Kidney (tissue), 14 donors: ENCODE results near the gene CPNE8. TPM values are rescaled to one million over a fixed set of nuclear protein-coding genes. Genes with fewer than 3 reads are reported as not detected.

Experiments used
- DNase-seq, 5 donors: peaks; one replicate each; pipeline ENCODE4 v3.0.0-alpha.2; 2013 to 2020
- FAIRE-seq: peaks from 2 replicates; lab custom pipeline; 2012; peaks lifted over from hg19 to GRCh38; lab: Jason Lieb, UNC
- H3K27ac ChIP-seq, 2 donors: one replicate each; pipeline ENCODE4 v1.7.0; 2013; ENCODE audit warnings: low read depth in 2 of 2, low read length in 2 of 2, inconsistent platforms in 1 of 2
- H3K27me3 ChIP-seq: one replicate; pipeline ENCODE4 v1.7.1; 2013; ENCODE audit warnings: low read length, inconsistent platforms; ENCODE audit not compliant: control insufficient read depth, insufficient read depth
- H3K36me3 ChIP-seq, 3 donors: one replicate each; pipeline versions ENCODE4 v1.7.0 to v1.7.1; 2013; ENCODE audit warnings: low read length in 3 of 3, control low read depth in 1 of 3, inconsistent platforms in 1 of 3; ENCODE audit not compliant: insufficient read depth in 3 of 3, control insufficient read depth in 2 of 3
- H3K4me1 ChIP-seq, 3 donors: one replicate each; pipeline versions ENCODE4 v1.7.0 to v1.7.1; 2013; ENCODE audit warnings: low read length in 3 of 3, inconsistent platforms in 1 of 3, low read depth in 1 of 3; ENCODE audit not compliant: control insufficient read depth in 2 of 3, insufficient read depth in 2 of 3
- H3K4me3 ChIP-seq, 3 donors: one replicate each; pipeline versions ENCODE4 v1.7.0 to v1.8.1; 2013; ENCODE audit warnings: low read length in 3 of 3, control low read depth in 1 of 3, inconsistent platforms in 1 of 3
- H3K9ac ChIP-seq, 3 donors: one replicate each; pipeline versions ENCODE4 v1.7.0 to v1.7.1; 2013; ENCODE audit warnings: low read length in 3 of 3, control low read depth in 1 of 3, inconsistent platforms in 1 of 3
- H3K9me3 ChIP-seq, 3 donors: one replicate each; pipeline versions ENCODE4 v1.7.0 to v1.7.1; 2013; ENCODE audit warnings: low read length in 3 of 3, control low read depth in 1 of 3, inconsistent platforms in 1 of 3; ENCODE audit not compliant: control insufficient read depth in 2 of 3, insufficient read depth in 1 of 3
- intact Hi-C: fragments of 100-400 bp; cut with DNase I; formaldehyde crosslinking; loops from one replicate; pipeline ENCODE4 v1.11.1; 2022
- polyA plus RNA-seq: library from polyadenylated mRNA; stranded (reverse); fragments of 350-450 nt; fragmentation: Illumina TruSeq; extraction: RNeasy Lipid Tissue Mini Kit (QIAGEN cat#74804); gene quantifications from one replicate; pipeline ENCODE4 v1.2.3, GENCODE V29; 2014; ENCODE audit warnings: low read depth, low replicate concordance; ENCODE audit not compliant: insufficient read depth
- total RNA-seq: library from RNA; stranded (reverse); fragmentation: NEBNext Ultra II Directional; extraction: Animal tissue kit (Norgen Biotek cat#: 25700); gene quantifications from one replicate; pipeline ENCODE4 v1.2.1, GENCODE V29; 2021
- TF ChIP-seq, protein P1 (sequence below): IDR thresholded peaks from 3 replicates; pipeline ENCODE4 v1.5.1; 2012; ENCODE audit warnings: mild to moderate bottlenecking, moderate library complexity, borderline replicate concordance; ENCODE audit not compliant: insufficient read depth; ENCODE audit errors: extremely low read depth
- donor health status: control.
- donor health status: control.
- donor health status: control.
- donor health status: control.
- donor health status: control.
- donor health status: DM: yes; HTN: yes; CAD: no.
- donor health status: Normal renal cell carcinoma (clear cell type).

CPNE8 gene
- total and polyA plus RNA-seq, 2 donors from 2014 or later: 8.8 to 28.5 TPM

GRCh38 chr12:38934686-38935085 is 29.3 kb upstream of the CPNE8 start:
- Histone ChIP-seq H3K27ac (no peak overlapping the region), H3K9me3 (no peaks in the 10 kb centered on the region), H3K4me3 (no peak overlapping the region), H3K36me3 (no peaks in the 10 kb centered on the region), H3K27me3 (no peaks in the 10 kb centered on the region), H3K4me1 (no peaks in the 10 kb centered on the region), H3K9ac (no peak overlapping the region)
- intact Hi-C loops: no loop called here
- FAIRE-seq: no peak
- TF ChIP-seq, protein P1, sequence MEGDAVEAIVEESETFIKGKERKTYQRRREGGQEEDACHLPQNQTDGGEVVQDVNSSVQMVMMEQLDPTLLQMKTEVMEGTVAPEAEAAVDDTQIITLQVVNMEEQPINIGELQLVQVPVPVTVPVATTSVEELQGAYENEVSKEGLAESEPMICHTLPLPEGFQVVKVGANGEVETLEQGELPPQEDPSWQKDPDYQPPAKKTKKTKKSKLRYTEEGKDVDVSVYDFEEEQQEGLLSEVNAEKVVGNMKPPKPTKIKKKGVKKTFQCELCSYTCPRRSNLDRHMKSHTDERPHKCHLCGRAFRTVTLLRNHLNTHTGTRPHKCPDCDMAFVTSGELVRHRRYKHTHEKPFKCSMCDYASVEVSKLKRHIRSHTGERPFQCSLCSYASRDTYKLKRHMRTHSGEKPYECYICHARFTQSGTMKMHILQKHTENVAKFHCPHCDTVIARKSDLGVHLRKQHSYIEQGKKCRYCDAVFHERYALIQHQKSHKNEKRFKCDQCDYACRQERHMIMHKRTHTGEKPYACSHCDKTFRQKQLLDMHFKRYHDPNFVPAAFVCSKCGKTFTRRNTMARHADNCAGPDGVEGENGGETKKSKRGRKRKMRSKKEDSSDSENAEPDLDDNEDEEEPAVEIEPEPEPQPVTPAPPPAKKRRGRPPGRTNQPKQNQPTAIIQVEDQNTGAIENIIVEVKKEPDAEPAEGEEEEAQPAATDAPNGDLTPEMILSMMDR: no peak
- no peak for DNase-seq

DNA sequence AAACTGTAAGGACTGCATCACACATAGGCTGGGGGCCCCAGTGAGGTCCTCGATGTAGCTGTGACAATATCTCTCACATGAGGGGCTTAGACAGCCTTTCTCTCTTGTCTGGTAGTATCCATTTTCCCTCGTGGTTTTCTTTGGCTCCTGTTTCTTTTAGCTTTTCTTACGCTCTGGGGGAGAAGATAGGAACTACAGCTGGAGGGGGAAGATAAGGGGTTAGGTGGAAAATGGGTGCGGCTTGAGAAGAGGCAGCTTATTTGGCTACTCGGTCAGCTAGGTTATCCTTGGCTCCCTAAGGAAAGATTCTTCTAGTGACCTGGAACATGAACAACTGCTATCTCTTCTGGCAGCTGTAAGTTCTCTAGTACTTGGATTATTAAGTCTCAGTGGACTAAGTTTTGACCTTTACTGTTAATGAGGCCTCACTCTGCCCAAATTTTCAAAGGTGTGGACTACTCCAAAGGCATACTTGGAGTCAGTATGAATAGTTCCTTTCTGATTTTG is 28.7 kb upstream of the CPNE8 start:
- H3K4me1 ChIP-seq: no peaks in the 10 kb centered on the region
- TF ChIP-seq, protein P1: no peak
- no peak for FAIRE-seq

DNA sequence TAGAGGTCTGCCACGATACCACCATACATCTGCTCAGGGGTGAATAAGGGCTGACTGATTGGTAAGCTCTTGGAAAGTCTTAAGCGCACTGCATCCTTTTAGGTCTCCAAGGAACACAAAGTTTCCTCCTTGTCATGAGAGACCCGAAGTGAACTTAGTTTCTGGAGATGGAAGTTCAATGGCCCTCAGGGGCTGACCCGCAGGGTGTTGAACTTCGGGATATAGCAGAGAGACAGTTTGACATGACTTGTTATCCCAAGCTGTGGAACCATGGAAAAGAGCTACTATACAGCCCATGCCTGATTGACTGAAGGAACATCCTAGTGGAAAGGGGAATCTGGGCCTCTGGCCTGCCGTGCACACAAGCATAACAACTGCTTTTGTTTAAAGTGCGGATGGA is 26.9 kb upstream of the CPNE8 start:
- Histone ChIP-seq H3K9ac (no peak overlapping the region), H3K9me3 (no peaks in the 10 kb centered on the region), H3K27me3 (no peaks in the 10 kb centered on the region), H3K27ac (no peak overlapping the region), H3K4me3 (no peak overlapping the region), H3K4me1 (no peaks in the 10 kb centered on the region), H3K36me3 (no peaks in the 10 kb centered on the region)
- FAIRE-seq (no peak), DNase-seq (no peak)
- TF ChIP-seq, protein P1: no peak
- intact Hi-C loops: no loop called here

More for the DNA sequence above, 28.7 kb upstream of the CPNE8 start:
- Histone ChIP-seq H3K27ac (no peak overlapping the region), H3K4me3 (no peak overlapping the region), H3K27me3 (no peaks in the 10 kb centered on the region), H3K9me3 (no peaks in the 10 kb centered on the region), H3K9ac (no peak overlapping the region), H3K36me3 (no peaks in the 10 kb centered on the region)
- no peak for DNase-seq
- intact Hi-C loops: no loop called here

DNA sequence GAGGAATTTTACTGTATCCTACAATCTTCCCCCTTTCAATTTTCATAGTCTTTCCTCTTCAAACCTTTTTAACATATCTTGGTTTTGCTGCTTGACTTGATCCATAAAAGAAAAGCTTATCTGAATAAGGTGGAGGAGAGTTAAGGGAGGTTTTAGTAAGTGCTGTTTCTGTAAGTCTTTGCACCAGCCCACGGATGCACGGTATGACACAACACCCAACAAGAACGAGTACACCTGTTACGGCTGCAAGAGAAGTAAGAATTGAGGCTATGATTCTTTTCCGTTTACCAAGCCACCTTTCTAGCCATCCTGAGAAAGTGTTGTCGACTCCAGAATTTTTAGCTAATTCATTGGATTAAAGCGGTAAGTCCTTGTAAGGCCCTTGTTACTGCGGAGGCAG is 26.1 kb upstream of the CPNE8 start:
- Histone ChIP-seq H3K9ac (no peak overlapping the region), H3K4me3 (no peak overlapping the region), H3K9me3 (no peaks in the 10 kb centered on the region), H3K27ac (no peak overlapping the region), H3K4me1 (no peaks in the 10 kb centered on the region), H3K27me3 (no peaks in the 10 kb centered on the region), H3K36me3 (no peaks in the 10 kb centered on the region)
- TF ChIP-seq, protein P1: no peak
- no peak for DNase-seq
- no peak for FAIRE-seq
- intact Hi-C loops: no loop called here
